GM18505 (cell line): ENCODE data around the gene RFTN1.

Experiments
- ATAC-seq: cut with Tn5 transposase; IDR thresholded peaks from one replicate; pipeline ENCODE4 v1.9.1; 2021; ENCODE audit not compliant: unreplicated experiment
- POLR2A ChIP-seq: IDR thresholded peaks from 4 replicates; pipeline ENCODE4 v1.6.1; 2011; ENCODE audit warnings: borderline replicate concordance; ENCODE audit not compliant: insufficient read depth, insufficient read length; ENCODE audit errors: extremely low read depth

The RFTN1 gene

GRCh38 chr3:16326724-16327349, 186.7 kb downstream of the RFTN1 start:
- no peak for ATAC-seq
- TF ChIP-seq POLR2A: no peak

- TF ChIP-seq POLR2A: no peak
Observed at GRCh38 chr3:16325850-16326249, 187.6 kb downstream of the RFTN1 start.

GRCh38 chr3:16323737-16324136, 189.8 kb downstream of the RFTN1 start:
- TF ChIP-seq POLR2A: no peak
- no peak for ATAC-seq

More at GRCh38 chr3:16325850-16326249, 187.6 kb downstream of the RFTN1 start:
- ATAC-seq: no peak

- no peak for TF ChIP-seq POLR2A
- ATAC-seq: no peak
Observed at GRCh38 chr3:16322189-16322588, 191.3 kb downstream of the RFTN1 start.

GRCh38 chr3:16320711-16321110, 192.8 kb downstream of the RFTN1 start:
- no peak for TF ChIP-seq POLR2A
- ATAC-seq: no peak

GRCh38 chr3:16319723-16320122, 193.8 kb downstream of the RFTN1 start:
- no peak for ATAC-seq
- TF ChIP-seq POLR2A: no peak

GRCh38 chr3:16319307-16319706, 194.2 kb downstream of the RFTN1 start:
- ATAC-seq: no peak
- TF ChIP-seq POLR2A: no peak

GRCh38 chr3:16318176-16318575, 195.3 kb downstream of the RFTN1 start:
- no peak for ATAC-seq
- TF ChIP-seq POLR2A: no peak

- no peak for TF ChIP-seq POLR2A
- no peak for ATAC-seq
Observed at GRCh38 chr3:16317561-16317945, 195.9 kb downstream of the RFTN1 start.

GRCh38 chr3:16316847-16317560, 196.5 kb downstream of the RFTN1 start:
- ATAC-seq: no peak
- TF ChIP-seq POLR2A: no peak

GRCh38 chr3:16316396-16316795, 197.1 kb downstream of the RFTN1 start:
- no peak for TF ChIP-seq POLR2A
- no peak for ATAC-seq

GRCh38 chr3:16315623-16316022, 197.9 kb downstream of the RFTN1 start:
- ATAC-seq: no peak
- no peak for TF ChIP-seq POLR2A

- TF ChIP-seq POLR2A: no peak
- no peak for ATAC-seq
Observed at GRCh38 chr3:16313886-16314645, 199.4 kb downstream of the RFTN1 start.
